WTC11 (cell line): ENCODE data around the gene GNAT3. TPM values are rescaled to one million over a fixed set of nuclear protein-coding genes. Genes with fewer than 3 reads are reported as not detected.

Experiments used
- ATAC-seq: fragments of 200-7000 bp; cut with Tn5 transposase; 2 replicates; pipeline ENCODE4 v1.10.0; 2021; ENCODE audit warnings: mild to moderate bottlenecking, moderate library complexity
- CTCF ChIA-PET: fragments of 300-600 bp; sonication (Branson Sonifier 250); formaldehyde crosslinking; loops from one replicate; lab custom pipeline; 2021; ENCODE audit warnings: antibody characterized with exemption; lab: Charles Lee
- POLR2A ChIA-PET: fragments of 350-600 bp; sonication (Branson Sonifier 250); formaldehyde crosslinking; loops from one replicate; lab custom pipeline; 2021; ENCODE audit warnings: antibody characterized with exemption; lab: Charles Lee
- DNase-seq: peaks from one replicate; pipeline ENCODE4 v3.0.0; 2021; ENCODE audit warnings: low spot score
- H3K27ac Mint-ChIP-seq: 2 replicates; pipeline ENCODE4 v1.8.0; 2021; ENCODE audit warnings: mixed read lengths
- H3K27me3 Mint-ChIP-seq: 2 replicates; pipeline ENCODE4 v1.8.0; 2021; ENCODE audit warnings: low read depth, mild to moderate bottlenecking, moderate library complexity, mixed read lengths
- H3K36me3 Mint-ChIP-seq: 2 replicates; pipeline ENCODE4 v1.8.0; 2021; ENCODE audit warnings: mixed read lengths
- H3K4me1 Mint-ChIP-seq: 2 replicates; pipeline ENCODE4 v1.8.0; 2022; ENCODE audit warnings: mixed read lengths
- H3K4me3 Mint-ChIP-seq: 2 replicates; pipeline ENCODE4 v1.8.0; 2021; ENCODE audit warnings: mild to moderate bottlenecking, moderate library complexity, mixed read lengths
- H3K9me3 Mint-ChIP-seq: 2 replicates; pipeline ENCODE4 v1.8.0; 2021; ENCODE audit warnings: mixed read lengths
- AR ChIP-seq: fragments of 250-450 bp; sonication (Bioruptor Pico); IDR thresholded peaks from 2 replicates; pipeline ENCODE4 v1.9.0; 2021; ENCODE audit warnings: mild to moderate bottlenecking
- ATF2 ChIP-seq: sonication (generic); formaldehyde crosslinking; IDR thresholded peaks from 2 replicates; pipeline ENCODE4 v1.8.1; 2022; ENCODE audit warnings: low read depth, missing genetic modification reagents, borderline replicate concordance
- E2F4 ChIP-seq: sonication (generic); formaldehyde crosslinking; IDR thresholded peaks from 2 replicates; pipeline ENCODE4 v1.8.1; 2022; ENCODE audit warnings: low read depth, mild to moderate bottlenecking, moderate library complexity, missing genetic modification reagents, borderline replicate concordance
- ELF4 ChIP-seq: sonication (generic); formaldehyde crosslinking; IDR thresholded peaks from 2 replicates; pipeline ENCODE4 v1.8.1; 2022; ENCODE audit warnings: low read depth, mild to moderate bottlenecking, moderate library complexity, missing genetic modification reagents
- MLX ChIP-seq: sonication (generic); formaldehyde crosslinking; IDR thresholded peaks from 2 replicates; pipeline ENCODE4 v1.8.1; 2023; ENCODE audit warnings: mild to moderate bottlenecking, missing genetic modification reagents, moderate library complexity
- NFATC4 ChIP-seq: fragments of 250-450 bp; sonication (Bioruptor Pico); IDR thresholded peaks from 2 replicates; pipeline ENCODE4 v1.9.0; 2021; ENCODE audit warnings: mild to moderate bottlenecking
- PRDM15 ChIP-seq: sonication (generic); formaldehyde crosslinking; IDR thresholded peaks from 2 replicates; pipeline ENCODE4 v1.8.0; 2022; ENCODE audit warnings: missing genetic modification reagents
- SP1 ChIP-seq: sonication (generic); formaldehyde crosslinking; conservative IDR thresholded peaks from 2 replicates; pipeline ENCODE4 v1.8.1; 2022; ENCODE audit warnings: missing genetic modification reagents
- ZNF121 ChIP-seq: sonication (generic); formaldehyde crosslinking; IDR thresholded peaks from 2 replicates; pipeline ENCODE4 v1.8.0; 2023; ENCODE audit warnings: missing genetic modification reagents
- ZNF281 ChIP-seq: sonication (generic); formaldehyde crosslinking; IDR thresholded peaks from 2 replicates; pipeline ENCODE4 v1.8.0; 2023; ENCODE audit warnings: mild to moderate bottlenecking, missing genetic modification reagents
- ZNF416 ChIP-seq: fragments of 250-450 bp; sonication (Bioruptor Pico); IDR thresholded peaks from 2 replicates; pipeline ENCODE4 v1.9.0; 2021; ENCODE audit warnings: mild to moderate bottlenecking, inconsistent platforms
- total RNA-seq: library from RNA; stranded (reverse); gene quantifications from 3 replicates; pipeline ENCODE4 v1.2.3, GENCODE V29; 2021

The GNAT3 gene
- total RNA-seq, 1 experiment from 2014 or later, result not detected

GRCh38 chr7:80434047-80434446 lies 77.8 kb downstream of the GNAT3 start:
- no peak for TF ChIP-seq MLX (CRISPR knock-in tag)
- no peak for TF ChIP-seq AR (CRISPR knock-in tag)
- no peak for TF ChIP-seq ZNF416 (CRISPR knock-in tag)
- no peak for TF ChIP-seq ELF4 (CRISPR knock-in tag)
- TF ChIP-seq, all 79 proteins: peak for 0
- CTCF ChIA-PET, result no interaction called here
- Mint-ChIP-seq H3K4me3 (no peak overlapping the region), H3K9me3 (peaks cover 6% of the 10 kb centered on the region), H3K27me3 (no peaks in the 10 kb centered on the region), H3K36me3 (no peaks in the 10 kb centered on the region), H3K27ac (no peak overlapping the region), H3K4me1 (peaks cover 15% of the 10 kb centered on the region)
- POLR2A ChIA-PET, result no interaction called here
- ATAC-seq (no peak), DNase-seq (no peak)

GRCh38 chr7:80432166-80432565 lies 79.7 kb downstream of the GNAT3 start:
- TF ChIP-seq PRDM15 (CRISPR knock-in tag) (no peak), NFATC4 (CRISPR knock-in tag) (no peak), ZNF281 (CRISPR knock-in tag) (no peak), ATF2 (CRISPR knock-in tag) (no peak), E2F4 (no peak), ZNF121 (CRISPR knock-in tag) (no peak), SP1 (CRISPR knock-in tag) (no peak)
- Mint-ChIP-seq H3K4me1 (peaks cover 15% of the 10 kb centered on the region), H3K4me3 (no peak overlapping the region), H3K27me3 (no peaks in the 10 kb centered on the region), H3K27ac (no peak overlapping the region), H3K9me3 (peaks cover 6% of the 10 kb centered on the region), H3K36me3 (no peaks in the 10 kb centered on the region)
- DNase-seq (no peak), ATAC-seq (no peak)
- POLR2A ChIA-PET, result no interaction called here
- CTCF ChIA-PET, result no interaction called here
